ENCODE measurements around the gene CCM2. TPM values are rescaled to one million over a fixed set of nuclear protein-coding genes. Genes with fewer than 3 reads are reported as not detected.

Gene CCM2
- total and polyA plus RNA-seq, 7 donors: 28.1 to 54.2 (median 34.1) TPM

DNA sequence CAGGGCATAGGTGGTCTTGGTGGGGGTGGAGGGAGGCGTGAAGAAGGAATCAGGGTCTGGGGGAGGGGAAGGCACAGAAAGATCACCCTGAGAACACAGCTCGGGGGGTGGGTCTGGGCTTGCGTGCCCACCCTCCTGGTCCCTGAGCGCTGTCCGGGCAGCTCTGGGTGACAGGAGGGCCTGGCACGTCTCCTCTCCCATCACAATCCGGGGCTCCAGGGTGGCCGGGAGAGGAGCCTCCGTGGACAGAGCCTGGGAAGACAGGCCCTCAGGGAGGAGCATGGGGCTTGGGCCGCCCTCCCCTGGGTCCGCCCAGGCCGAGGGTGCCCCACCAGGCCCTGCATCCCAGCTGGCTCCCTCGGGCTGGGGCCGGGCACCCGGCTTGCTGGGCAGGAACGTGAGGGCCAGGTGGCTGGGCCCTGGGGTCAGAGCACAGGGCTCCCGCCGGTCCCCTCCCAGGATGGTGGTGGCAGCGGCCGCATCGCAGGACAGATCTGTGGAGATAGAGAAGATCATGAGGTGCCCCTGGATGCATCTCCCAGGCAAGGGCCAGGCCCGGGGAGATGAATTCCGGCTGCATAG, 85.7 kb downstream of the CCM2 start:
- H3K9me3 ChIP-seq: no peaks in the 10 kb centered on the region
- no peaks in the 10 kb centered on the region for H3K27me3 ChIP-seq
- no peaks in the 10 kb centered on the region for H3K36me3 ChIP-seq
- 80 to 82% methylated on average over 23 of the region's 23 CpGs for WGBS, 2 donors
- no peak overlapping the region for H3K4me3 ChIP-seq
- no peak for TF ChIP-seq POLR2AphosphoS5 (IDR thresholded peaks at IDR 0.05)
- TF ChIP-seq EP300 (IDR thresholded peaks at IDR 0.05): no peak
- no peak for TF ChIP-seq POLR2A (IDR thresholded peaks at IDR 0.05)
- TF ChIP-seq, protein P1, sequence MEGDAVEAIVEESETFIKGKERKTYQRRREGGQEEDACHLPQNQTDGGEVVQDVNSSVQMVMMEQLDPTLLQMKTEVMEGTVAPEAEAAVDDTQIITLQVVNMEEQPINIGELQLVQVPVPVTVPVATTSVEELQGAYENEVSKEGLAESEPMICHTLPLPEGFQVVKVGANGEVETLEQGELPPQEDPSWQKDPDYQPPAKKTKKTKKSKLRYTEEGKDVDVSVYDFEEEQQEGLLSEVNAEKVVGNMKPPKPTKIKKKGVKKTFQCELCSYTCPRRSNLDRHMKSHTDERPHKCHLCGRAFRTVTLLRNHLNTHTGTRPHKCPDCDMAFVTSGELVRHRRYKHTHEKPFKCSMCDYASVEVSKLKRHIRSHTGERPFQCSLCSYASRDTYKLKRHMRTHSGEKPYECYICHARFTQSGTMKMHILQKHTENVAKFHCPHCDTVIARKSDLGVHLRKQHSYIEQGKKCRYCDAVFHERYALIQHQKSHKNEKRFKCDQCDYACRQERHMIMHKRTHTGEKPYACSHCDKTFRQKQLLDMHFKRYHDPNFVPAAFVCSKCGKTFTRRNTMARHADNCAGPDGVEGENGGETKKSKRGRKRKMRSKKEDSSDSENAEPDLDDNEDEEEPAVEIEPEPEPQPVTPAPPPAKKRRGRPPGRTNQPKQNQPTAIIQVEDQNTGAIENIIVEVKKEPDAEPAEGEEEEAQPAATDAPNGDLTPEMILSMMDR (IDR thresholded peaks at IDR 0.05): no peak
- intact Hi-C loops (cut with DNase I): loop anchor here (5.0 kb wide), 1 partner anchor 83 kb away; the partner anchor contains the start of gene CCM2
- no peak for DNase-seq
- no peak overlapping the region for H3K27ac ChIP-seq
- peaks cover 0 to 19% (median 10%) of the 10 kb centered on the region in 4 donors for H3K4me1 ChIP-seq

DNA sequence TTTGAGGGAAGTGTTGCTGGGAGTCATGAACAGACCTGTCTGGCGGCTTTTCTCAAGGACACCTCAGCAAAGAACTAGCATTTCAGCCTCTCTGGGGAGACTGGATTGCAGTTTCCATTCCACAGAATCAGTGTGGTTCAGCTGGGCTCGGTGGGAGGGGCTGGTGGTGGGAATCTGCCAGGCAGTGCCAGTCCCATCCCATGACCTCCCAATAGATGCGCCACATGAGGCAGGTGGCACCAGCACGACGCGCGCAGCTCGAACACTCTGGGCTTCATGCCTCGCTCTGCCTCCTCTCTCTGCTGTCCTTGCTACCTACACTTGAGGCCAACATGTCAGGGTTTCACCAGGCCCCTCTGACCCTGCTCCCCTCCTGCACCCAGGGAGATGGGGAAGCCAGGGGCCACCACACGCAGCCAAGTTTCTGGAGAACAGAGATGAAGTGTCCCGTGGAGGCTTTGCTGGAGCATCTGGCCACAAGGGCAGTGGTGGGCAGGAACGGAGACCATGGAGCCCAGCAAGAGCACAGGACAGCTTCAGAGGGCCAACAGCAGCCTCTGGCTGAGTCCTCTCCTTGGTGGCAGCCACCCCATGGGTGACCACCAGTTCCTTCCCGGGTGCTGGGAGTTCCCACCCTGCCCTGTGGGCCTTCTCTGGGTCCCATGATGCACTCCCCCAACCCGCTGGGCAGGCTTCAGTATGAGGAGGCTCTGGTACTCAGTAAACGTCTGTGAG, 86.5 kb downstream of the CCM2 start:
- Histone ChIP-seq H3K4me3 (no peak overlapping the region), H3K27ac (no peak overlapping the region), H3K27me3 (no peaks in the 10 kb centered on the region), H3K4me1 (peaks cover 0 to 19% (median 10%) of the 10 kb centered on the region in 4 donors), H3K36me3 (no peaks in the 10 kb centered on the region), H3K9me3 (no peaks in the 10 kb centered on the region)
- TF ChIP-seq EP300 (IDR thresholded peaks at IDR 0.05) (no peak), POLR2A (IDR thresholded peaks at IDR 0.05) (no peak), POLR2AphosphoS5 (IDR thresholded peaks at IDR 0.05) (no peak)
- TF ChIP-seq, protein P1 (IDR thresholded peaks at IDR 0.05): no peak
- intact Hi-C loops (cut with DNase I): loop anchor here (5.0 kb wide), 1 partner anchor 84 kb away; the partner anchor contains the start of gene CCM2
- 80 to 88% methylated on average over 15 of the region's 15 CpGs for WGBS, 2 donors
- DNase-seq: peak; percentile 54

DNA sequence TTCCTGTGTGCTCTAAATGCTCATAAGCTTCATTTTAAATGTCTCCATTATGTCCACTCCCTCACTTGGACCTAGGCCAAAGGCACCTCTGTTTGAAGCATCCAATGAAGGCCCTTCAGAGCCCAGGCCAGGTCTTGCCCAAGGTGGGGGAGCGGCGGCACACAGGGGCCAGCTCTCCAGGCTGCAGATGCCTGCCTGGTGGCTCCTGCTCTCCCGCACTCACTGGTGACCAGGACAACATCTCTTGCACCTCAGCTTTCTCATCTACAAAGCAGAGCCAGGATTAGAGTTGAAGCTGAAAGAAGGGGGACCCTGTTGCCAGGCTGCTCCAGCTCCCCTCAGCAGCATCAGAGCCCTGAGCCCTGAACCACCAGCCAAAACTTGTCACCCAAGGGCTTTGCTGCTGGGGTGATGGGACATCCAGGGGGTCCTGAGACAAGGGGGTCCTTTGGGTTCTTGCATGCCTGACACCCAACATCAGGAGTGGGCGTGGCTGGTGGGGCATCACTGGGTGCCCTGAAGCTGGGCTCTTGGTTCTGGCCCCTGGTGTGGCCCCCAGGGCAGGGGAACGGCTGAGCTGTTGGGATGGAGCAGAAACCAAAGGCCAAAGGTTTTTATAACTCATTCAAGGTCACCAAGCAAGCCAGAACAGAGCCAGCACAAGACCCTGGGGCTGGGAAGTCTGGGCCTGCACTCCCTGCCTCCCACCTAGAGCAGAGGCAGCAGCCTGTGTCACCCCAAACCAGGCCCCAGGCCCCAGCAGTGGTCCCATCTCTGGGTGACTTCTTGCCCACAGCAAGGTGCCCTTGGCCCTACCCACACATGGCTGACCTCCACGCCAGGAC, 87.5 kb downstream of the CCM2 start:
- no peaks in the 10 kb centered on the region for H3K9me3 ChIP-seq
- no peaks in the 10 kb centered on the region for H3K36me3 ChIP-seq
- WGBS, 2 donors: 83 to 89% methylated on average over 6 of the region's 6 CpGs
- no peaks in the 10 kb centered on the region for H3K27me3 ChIP-seq
- TF ChIP-seq POLR2AphosphoS5 (IDR thresholded peaks at IDR 0.05) (no peak), EP300 (IDR thresholded peaks at IDR 0.05) (no peak), POLR2A (IDR thresholded peaks at IDR 0.05) (no peak)
- TF ChIP-seq, protein P1 (IDR thresholded peaks at IDR 0.05): no peak
- H3K4me3 ChIP-seq: peak overlapping the region in 1 of 4 donors; percentile 79
- peaks cover 0 to 19% (median 10%) of the 10 kb centered on the region in 4 donors for H3K4me1 ChIP-seq
- peak overlapping the region; percentile 76 to 82 (median 78) for H3K27ac ChIP-seq
- intact Hi-C loops (cut with DNase I): loop anchor here (5.0 kb wide), 1 partner anchor 85 kb away; the partner anchor contains the start of gene CCM2
- DNase-seq: no peak

DNA sequence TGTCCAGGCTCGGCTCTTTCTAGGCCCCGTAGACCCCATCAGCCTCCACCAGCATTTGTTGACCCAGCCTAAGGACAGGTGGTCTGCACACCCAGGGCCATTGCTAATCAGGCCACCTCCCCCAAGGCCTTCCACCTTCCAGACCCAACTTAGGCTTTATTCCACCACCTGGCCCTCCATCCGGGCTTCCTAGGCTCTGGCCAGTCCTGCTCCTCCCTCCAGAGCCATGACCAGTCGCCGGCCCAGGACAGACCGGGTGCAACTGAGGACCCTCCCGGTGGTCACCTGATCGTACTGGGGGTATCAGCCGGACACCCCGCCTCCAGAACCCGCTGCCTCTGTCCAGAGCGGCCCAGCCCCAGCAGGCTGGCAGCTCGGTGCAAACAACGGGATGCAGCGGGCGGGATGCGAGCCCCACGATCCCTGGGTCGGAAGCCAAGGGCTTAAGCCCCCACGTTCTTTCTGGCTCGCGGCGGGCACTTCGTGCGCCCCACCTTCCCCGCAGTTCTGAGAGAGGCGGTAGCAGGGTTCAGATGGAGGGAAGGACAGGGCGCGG, 88.2 kb downstream of the CCM2 start:
- TF ChIP-seq POLR2A (IDR thresholded peaks at IDR 0.05) (no peak), POLR2AphosphoS5 (IDR thresholded peaks at IDR 0.05) (no peak), EP300 (IDR thresholded peaks at IDR 0.05) (no peak)
- TF ChIP-seq, protein P1 (IDR thresholded peaks at IDR 0.05): no peak
- no peaks in the 10 kb centered on the region for H3K27me3 ChIP-seq
- no peaks in the 10 kb centered on the region for H3K36me3 ChIP-seq
- peak overlapping the region; percentile 51 to 79 (median 60) for H3K4me3 ChIP-seq
- peak overlapping the region; percentile 76 to 82 (median 78) for H3K27ac ChIP-seq
- H3K4me1 ChIP-seq: peaks cover 0 to 19% (median 10%) of the 10 kb centered on the region in 4 donors
- 44 to 49% methylated on average over 29 of the region's 29 CpGs for WGBS, 2 donors
- no peaks in the 10 kb centered on the region for H3K9me3 ChIP-seq
- intact Hi-C loops (cut with DNase I): loop anchor here (5.0 kb wide), 1 partner anchor 86 kb away; the partner anchor contains the start of gene CCM2
- DNase-seq: peak; percentile 65
